Activated CD4-positive, alpha-beta T cell treated with anti-CD3 and anti-CD28 coated beads, Interleukin-2, amount 50 U/mL, for 16 hours (primary cell): Measurements from ENCODE around the gene CDH4.

Experiments
- DNase-seq: peaks from one replicate; pipeline ENCODE4 v3.0.0-alpha.2; 2020

Gene CDH4

DNA sequence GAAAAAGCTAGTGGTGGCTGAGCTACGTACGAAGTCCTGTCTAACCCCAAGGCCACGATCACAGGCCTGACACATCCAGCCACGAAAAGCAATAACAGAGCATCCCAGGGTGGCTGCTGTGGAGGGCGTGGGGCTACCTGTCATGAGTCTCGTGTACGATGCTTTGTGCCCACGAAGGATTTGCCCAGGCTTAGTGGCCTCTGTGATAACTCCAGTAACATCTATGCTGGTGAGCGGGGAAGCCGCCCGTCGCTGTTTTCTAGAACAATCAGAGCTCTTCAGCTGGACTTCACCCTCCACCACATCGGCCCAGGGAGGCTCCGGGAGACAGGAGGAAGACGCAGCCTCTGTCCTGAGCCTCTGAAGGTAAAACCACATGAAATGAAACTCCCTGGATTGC lies 563.1 kb downstream of the CDH4 start:
- DNase-seq, result no peak

DNA sequence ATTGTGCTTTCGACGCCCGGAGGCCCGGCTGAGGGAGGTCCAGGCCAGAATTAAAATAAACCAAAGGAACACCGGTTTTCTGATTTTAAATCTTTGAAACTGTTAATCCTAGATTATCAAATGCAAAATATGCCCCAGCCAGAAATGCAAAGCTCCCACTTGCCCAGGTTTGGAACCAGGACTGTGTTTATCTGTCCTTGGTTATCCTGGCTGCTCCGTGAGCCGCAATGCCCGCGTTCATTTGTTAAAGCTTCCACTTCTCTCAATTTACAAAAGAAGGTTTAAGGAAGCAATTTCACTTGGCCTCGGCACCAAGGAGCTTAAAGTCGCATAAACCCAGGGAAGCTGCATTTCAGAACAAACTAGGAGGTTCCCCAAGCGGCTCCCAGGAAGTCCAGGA lies 563.6 kb downstream of the CDH4 start:
- no peak for DNase-seq

DNA sequence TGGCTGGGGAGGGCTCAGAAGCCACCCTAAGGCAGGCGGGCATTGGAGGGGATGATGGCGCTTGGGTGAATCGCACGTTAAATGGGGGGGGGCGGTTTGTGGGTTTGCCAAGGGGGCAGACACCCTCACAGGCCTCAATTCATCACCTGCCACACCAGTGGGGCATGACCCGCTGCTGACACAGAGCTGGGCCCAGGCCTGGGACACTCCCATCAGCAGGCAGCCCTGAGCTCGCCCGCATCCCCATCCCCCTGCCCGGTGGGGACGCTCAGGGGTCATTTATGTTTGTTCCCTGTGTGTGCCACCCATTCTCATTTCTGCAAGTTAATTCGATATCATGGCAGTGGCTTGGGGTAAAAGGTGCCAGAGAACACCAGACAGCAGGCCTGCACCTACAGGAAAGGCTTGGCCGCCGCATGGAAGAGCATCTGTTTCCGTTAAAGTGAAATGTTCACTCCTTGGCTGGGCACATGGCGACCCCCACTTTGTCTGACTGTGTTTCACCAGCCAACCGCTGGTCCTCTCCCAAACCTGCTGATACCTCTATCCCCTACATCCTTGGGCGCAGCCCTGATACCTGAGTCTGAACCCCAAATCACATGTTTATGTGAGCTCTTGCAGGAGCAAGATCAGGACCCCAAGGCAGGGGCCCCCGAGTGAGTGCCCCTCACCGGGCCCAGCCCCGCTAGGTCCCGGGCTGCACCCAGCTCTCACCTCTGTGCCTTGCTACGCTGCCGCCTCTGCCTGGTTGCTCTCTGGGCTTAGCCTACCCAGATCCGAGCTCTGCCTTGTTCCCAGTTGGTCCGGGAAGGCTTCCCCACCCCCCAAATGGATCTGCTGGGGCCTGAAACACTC lies 564.8 kb downstream of the CDH4 start:
- DNase-seq, result no peak

DNA sequence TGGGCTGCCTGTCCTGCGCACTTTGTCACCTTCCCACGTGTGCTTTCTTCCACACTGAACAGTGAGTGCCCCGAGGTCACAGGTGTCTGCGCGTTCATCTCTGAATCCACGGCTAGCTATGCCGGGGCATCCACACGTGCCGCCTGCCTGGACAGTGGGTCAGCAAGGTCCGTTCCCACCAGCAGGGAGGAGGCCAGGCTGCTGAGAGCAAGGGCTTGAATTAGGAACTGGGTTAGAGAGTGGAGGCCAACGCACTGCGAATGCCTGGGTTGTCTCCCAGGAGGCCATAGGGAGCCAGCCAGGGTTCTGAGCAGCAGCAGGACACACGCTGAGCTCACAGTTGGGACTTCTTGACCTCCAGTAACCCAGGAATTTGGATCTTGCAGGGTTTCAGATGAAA lies 565.5 kb downstream of the CDH4 start:
- DNase-seq, result no peak

DNA sequence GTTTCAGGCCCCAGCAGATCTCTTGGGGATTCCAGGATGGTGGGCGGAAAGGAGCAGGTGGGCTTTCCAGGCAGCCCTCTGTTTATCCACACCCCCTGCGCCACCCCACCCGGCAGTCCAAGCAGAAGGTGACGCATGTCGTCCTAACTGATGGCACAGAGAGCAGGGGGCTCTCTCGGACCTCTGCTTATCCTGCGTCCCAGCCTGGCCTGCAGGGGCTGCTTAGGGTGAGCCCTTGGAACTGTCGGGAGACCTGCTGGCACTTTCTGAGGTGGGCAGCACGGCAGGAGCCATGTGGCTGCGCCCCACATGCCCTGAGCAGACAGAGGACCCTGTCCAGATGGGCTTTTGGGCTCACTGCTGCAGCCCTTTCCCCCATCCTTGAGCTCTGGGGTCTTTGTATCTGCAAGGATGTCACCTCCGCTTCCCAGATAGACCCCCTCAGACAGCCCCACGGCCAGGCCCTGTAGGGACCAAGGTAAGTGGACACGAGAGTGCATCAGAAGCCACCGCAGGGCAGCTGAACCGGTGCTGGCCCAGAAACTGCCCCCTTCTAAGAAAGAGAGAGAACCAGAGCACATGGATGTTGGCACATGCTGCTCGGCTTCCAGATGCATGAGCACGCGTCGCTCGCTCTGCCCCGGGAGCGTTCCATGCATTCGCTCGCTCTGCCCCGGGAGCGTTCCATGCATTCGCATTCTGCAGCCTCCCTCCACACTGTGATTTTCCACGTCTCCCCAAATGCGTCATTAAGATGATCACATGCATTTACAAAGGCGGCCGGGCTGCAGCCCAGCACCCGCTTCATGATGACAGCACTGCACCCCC lies 566.9 kb downstream of the CDH4 start:
- DNase-seq, result no peak

DNA sequence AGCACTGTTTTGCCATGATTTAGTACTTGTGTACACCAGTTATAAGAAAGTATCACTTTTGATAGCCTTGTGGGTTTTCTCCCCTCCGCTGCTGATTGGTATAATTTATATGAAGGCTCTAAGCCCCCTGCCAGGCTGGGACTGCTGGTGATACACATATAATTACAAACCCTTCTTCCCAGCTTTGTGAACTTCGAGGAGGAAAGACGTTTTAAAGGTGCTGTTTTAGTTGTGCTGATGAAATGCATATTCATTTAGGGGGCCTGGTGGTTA lies 567.4 kb downstream of the CDH4 start:
- no peak for DNase-seq

DNA sequence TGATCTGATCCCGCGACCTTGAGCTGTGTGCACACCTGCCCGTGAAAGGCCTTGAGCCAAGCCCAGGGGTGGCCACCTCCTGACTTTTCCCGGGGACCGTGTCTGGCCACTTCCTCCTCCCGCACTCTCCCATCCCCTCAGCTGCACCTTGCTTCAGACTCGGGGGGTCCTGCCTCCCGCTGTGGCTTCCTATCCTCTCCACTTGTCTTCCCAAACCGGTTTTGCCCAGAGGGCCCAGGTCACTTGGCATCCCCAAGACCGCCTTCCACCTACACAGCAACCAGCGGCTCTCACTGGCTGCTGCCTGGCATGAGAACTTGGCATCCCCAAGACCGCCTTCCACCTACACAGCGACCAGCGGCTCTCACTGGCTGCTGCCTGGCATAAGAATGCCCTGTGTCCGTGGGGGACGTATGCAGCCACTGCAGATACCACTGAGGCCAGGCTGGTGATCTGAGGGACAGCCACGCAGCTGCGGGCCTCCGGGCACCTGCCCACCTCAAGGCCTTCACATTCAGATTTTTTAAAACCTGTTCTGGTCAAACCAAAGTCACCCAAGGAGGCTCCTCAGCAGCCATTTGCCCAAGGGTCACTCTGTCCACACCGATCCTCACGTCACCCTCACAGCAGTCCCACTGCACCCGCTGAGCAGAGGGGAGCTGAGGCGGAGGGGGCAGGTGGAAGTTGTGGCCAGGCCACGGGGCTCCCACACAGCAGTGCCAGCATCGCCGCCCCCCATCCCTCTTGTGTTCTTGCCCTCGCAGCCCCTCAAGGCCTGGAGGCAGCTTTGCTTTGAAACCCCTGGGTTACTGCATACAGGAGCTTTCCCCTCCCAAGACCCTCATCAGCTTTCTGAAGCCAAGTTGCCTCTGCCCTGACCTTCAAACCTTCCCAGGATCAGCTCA lies 568.1 kb downstream of the CDH4 start:
- DNase-seq, result no peak

DNA sequence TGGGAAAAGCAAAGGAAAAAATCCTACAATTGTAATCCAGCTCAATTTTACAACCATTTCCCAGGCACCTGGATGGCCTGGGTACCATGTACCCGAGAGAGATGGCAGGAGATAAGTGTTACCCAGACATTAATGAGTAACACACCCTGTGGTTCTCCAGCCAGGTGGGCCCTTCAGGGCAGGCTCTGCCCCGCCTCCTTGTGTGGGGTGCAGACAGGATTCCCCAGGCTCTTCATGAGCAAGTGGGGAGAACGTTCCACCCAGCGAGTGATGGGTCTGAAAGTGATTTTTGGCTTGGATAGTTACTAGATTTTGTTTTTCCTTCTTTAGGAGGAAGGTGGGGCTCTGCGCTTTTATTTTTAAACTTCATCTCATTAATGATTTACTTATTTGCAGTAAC lies 569.7 kb downstream of the CDH4 start:
- no peak for DNase-seq

DNA sequence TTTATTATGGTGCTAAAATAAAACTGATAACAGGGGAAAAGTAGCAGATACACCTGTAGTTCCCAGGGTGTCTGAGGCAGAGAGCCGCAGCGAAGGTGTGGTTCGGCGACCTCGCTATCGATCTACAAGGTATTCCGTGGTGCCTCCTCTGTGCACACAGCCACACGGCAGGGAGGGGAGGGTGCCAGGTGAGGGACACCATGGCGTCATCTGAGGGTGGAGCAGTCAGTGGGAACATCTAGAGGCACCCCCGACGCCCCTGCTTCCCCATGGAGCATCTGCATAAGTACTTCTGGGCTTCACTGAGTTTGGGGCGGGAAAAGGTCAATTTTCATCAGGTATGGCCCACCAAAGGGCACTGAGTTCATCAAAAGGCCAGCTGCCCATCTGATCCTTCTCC lies 570.3 kb downstream of the CDH4 start:
- DNase-seq, result no peak

DNA sequence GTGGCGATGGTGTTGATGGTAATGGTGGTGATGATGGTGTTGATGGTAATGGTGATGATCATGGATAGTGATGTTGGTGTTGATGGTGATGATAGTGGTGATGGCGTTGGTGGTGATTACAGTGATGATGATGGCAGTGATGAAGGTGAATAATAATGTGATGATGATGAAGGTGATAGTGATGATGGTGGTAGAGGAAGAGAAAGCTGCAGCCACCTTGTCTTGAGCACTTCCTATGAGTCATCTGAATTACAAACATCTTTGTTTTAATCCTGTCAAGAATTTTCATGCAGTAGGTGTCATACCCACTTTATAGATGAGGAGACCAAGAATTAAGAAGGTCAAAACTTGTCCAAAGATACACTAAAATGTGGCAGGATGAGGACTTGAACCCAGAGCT lies 571.2 kb downstream of the CDH4 start:
- no peak for DNase-seq

DNA sequence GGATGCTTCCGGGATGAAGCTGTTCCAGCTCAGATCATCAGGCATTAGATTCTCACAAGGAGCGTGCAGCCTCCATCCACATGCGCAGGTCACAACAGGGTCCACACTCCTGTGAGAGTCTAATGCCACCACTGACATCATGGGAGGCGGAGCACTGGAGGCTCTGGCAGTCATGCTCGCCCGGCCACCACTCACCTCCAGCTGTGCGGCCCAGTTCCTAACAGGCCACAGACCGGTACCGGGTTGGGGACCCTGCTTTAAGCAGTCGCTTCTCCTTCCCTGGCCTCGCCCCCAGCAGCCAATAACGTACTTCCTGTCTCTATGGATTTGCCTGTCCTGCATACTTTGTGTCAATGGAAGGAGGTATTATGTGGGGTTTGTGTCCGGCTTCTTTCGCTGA lies 576.8 kb downstream of the CDH4 start:
- DNase-seq, result no peak

DNA sequence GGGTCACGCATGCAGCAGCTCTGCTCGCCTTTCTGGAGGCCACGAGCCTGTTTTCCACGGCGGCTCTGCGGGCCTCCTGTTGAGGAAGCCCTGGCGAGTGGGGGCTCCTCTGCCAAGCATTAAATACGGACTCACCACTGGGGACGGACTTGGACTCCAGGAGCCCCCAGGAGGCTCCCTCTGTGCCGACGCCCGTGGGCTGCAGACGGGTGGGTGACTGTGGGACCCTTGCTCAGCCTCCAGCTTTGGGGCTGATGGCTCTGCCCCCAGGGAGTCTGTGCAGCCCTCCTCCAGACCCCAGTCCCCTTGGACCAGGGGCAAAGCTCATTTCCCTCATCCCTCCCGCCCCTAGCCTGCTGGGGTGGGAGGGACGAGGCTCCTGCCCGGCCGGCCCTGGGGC lies 577.5 kb downstream of the CDH4 start:
- DNase-seq, result no peak

DNA sequence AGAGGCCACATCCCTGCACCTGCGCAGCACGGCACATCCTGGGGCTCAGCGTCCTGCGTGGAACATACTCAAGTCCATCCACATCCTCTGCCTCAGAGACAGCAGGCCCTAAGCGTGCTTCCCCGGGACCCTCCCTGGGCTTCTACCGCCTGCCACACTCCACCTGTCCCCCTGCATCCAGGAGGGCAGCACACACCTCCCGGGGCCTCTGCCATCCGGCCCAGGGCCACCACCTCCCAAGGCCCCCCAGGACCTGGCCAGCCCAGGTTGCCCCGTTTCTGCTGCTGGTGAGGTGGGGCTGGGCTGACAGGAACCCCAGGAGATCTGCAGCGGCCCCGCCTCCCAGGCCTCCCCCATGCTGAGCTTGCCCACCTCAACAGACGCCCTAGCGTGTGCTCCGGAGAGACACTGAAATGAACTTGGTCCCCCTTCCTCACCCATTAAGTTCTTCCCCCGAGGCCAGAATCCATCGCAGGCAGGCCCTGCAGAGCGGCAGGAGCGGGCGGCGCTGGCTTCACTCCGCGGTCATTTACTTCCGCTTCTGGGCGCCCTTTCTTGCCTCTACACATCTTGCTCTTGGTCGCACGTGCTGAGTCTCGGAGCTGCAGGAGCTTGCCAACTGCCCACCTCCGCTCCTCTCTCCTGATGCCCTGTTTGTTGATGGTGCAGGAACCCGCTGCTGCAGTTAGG lies 578.3 kb downstream of the CDH4 start:
- no peak for DNase-seq

DNA sequence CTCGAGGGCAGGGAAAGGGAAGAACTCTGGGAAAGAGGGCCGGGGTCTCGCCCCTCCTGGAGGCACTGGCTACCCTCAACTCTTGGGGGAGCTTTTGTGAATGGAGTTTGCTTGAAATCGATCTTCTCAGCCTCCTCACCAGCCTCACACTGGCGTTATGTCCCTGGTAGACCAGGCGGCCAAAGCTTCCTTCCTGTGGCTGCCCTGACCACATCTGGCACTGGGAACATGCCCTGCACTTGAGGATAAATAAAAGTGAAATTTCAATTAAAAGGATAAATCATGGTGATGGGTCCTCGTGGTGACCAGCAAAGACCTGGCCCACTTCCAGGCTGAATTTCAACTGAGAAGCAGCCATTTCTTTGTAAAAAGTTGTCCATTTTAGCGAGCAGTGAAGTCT lies 578.9 kb downstream of the CDH4 start:
- no peak for DNase-seq

DNA sequence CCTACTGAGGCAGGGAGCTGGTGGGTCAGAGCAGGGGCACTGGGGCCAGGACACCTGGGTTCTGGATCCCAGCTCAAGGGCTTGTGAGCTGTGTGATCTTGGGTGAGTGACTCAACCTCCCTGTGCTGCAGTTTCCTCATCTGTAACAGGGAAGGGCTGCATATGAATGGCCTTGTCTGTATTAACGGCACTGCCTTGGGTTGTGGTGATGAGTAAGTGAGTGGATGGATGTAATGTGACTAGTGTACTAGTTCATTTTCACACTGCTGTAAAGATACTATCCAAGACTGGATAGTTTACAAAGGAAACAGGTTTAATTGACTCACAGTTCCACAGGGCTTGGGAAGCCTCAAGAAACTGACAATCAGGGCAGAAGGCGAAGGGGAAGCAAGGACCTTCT lies 580.1 kb downstream of the CDH4 start:
- DNase-seq, result no peak

DNA sequence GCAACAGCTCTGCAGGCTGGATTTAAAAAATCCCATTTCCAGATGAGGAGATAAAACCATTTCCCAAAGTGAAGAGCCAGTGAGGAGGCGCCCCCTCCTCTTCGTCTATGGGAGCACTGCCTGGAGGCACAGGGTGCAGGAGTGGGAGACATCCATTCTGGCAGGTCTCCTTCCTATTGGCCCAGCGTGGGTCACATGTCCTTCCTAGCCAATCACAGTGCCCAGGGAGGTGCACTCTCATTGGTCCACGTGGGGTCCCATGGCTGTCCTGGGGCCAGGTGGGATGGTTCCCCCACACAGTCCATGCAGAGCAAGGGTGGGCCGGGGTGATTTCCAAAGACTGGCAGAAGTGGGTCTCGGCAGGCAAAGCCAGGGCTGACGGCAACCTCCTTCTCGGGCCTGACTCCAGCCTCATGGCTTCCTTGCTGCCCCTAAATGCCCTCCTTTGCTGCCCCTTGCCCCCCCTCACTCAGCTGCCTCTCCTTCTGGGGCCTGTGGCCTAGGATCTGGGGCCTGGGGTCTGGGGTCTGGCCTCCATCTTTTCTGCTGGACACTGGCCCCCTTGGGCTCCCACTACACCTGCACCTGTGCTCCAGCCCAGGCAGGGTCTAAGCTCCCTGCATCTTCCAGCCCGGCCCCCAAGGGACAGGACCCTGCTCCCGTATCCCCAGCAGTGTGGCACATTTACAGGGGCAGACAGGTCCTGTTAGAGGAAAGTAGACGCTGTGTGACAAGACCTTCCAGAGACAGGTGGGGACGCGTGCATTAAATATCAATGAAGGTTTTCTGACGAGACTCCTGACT lies 581.9 kb downstream of the CDH4 start:
- no peak for DNase-seq

DNA sequence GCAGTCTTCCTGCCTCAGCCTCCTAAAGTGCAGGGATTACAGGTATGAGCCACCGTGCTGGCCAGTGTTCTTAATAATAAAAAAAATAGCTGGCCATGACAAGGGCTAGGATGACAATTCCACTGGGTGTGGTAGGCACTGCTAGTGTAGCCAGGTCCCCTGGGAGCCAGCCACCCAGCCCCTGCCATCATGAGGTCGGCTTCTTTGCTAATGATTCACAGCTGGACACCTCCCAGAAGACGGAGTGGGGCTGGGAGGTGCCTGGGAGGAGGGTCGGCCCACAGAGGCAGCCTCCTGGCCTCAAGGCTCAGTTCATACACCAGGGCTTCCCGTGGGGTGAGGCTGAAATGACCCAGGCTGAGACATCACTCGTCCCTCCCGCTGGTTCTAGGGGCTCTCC lies 583.2 kb downstream of the CDH4 start:
- no peak for DNase-seq

DNA sequence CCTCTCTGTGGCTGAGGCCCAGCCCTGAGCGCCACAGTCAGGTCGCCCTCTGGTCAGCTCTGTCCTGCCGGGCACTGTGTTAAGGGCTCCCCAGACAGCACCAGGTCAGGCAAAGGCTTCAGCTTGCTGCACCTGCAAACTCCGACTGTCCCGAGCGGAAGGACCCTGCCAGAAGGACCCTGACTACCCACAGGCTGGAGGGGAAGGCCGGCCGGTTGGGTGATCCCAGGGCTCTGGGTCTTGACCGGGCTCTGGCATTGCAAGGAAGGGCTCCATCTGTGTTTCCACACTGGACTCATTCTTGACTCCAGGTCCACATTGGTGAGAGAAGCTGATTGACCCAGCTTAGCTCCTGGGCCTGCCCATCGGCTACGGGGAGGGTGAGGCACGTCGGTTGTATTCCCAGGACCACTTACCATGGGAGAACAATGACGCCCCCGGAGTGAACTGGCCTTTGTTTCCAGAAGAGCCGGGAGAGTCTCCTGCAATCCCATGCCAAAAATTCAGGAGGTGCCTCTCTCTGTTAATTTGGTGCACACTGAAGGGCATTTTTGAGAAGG lies 583.8 kb downstream of the CDH4 start:
- DNase-seq, result no peak

DNA sequence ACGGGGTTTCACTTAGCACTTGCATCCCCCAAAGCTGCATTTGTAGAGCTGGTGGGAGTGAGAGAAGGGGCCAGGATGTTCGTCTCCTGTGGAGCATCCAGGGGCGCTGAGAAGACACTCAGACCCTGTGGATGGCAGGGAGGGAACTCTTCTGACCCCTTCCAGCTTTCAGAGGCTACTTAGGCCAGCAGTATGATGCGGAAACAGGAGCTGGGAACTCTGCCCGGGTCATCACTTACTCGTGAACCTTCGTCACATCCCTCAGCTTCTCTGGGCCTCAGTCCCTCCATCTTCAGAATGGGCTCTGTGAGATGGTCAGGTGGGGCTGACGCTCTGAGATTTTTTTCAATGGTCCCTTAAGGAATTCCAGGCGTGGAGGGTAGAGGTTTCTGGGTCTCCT lies 585.1 kb downstream of the CDH4 start:
- DNase-seq, result no peak

DNA sequence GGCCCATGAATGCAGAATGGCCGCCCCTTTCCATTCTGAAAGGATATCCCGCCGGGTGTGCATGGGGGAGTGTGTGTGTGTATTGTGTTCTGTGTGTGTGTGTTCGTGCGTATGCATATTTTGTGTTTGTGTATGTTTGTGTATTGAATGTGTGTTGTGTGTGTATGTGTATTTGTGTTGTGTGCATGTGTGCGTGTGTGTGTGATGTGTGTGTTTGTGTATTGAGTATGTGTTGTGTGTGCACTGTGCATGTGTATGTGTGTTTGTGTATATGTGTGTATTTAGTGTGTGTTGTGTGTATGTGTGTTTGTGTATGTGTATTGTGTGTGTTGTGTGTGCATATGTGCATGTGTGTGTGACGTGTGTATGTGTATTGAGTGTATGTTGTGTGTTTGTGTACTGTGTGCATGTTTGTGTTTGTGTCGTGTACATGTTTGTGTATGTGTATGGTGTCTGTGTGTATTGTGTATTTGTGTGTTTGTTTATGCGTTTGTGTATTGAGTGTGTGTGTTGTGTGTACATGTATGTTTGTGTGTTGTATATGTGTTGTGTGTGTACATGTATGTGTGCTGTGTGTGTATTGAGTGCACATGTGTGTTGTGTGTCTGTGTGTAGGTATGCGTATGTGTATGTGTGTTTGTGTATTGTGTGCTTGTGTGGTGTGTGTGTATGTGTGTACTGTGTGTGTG lies 587.3 kb downstream of the CDH4 start:
- DNase-seq, result no peak
